Activated CD4-positive, alpha-beta T cell treated with anti-CD3 and anti-CD28 coated beads, Interleukin-10, Interleukin-2, amounts not matched to agents 100 ng/mL and 50 ng/mL, durations not matched to agents 16 hours and 8 hours (primary cell): Measurements from ENCODE around the gene NWD2.

Experiments
- DNase-seq: peaks from one replicate; pipeline ENCODE4 v3.0.0-alpha.2; 2020

Gene NWD2

GRCh38 chr4:37443137-37443536 lies 198.6 kb downstream of the NWD2 start:
- no peak for DNase-seq

- no peak for DNase-seq
Observed at GRCh38 chr4:37445023-37445422, 200.5 kb downstream of the NWD2 start.

GRCh38 chr4:37446016-37446415 lies 201.5 kb downstream of the NWD2 start:
- DNase-seq = no peak

DNA sequence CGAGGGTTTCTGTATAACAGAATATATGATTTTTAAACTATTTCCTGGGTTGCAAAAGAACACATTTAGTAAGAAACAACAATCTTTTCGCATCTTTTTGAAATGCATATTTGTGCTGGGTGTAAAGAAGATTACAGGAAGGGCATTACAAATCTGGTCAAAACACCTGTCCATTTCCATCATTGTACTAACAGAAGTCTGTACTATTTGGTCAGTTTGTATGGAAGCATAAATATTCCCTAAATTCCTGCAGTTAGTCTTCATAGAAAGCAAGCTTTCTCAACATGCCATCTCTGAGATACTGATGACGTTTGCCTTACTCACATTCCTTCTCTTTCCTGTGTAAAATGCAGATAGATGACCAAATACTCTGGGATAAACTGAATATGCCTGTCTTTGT lies 203.3 kb downstream of the NWD2 start:
- DNase-seq = no peak

DNA sequence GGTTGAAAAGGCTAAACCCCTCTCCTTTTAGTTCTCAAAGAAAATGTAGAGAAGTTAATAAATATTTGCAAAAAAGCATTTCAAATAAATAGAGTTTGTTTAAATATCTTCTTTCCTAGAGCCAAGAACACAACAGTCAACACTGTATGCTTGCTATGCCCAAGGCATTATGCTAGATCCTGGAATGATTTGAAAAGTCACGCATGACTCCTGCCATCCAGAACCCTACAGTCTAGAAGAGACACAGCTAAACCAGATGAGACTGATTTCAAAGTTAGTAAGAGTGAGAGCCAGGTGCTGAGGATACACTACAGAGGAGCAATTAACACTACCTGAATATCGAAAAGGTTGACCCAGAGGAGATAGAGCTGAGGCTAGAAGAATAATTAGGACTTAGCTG lies 205.8 kb downstream of the NWD2 start:
- DNase-seq = no peak

- no peak for DNase-seq
Observed at GRCh38 chr4:37450911-37451310, 206.4 kb downstream of the NWD2 start.

- DNase-seq = no peak
Observed at GRCh38 chr4:37451656-37452055, 207.1 kb downstream of the NWD2 start.

DNA sequence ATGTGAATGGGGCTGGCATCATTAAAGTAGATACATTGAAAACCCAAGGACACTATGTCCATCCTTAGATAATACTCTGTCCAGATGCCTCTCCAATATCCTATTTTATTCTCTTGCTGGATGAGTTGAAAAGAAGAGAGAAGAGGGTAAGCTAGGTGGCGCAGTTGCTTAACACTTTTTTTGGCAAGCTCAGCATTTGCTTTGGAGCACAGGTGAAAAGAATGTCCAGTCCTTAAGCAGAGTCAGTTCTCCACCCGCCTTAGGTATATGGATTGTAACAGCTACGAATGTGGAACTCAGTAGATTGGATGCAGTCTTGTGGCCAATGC lies 208.4 kb downstream of the NWD2 start:
- peak; percentile 64 for DNase-seq

- peak; percentile 51 for DNase-seq
Observed at GRCh38 chr4:37453281-37453998, 208.9 kb downstream of the NWD2 start.

DNA sequence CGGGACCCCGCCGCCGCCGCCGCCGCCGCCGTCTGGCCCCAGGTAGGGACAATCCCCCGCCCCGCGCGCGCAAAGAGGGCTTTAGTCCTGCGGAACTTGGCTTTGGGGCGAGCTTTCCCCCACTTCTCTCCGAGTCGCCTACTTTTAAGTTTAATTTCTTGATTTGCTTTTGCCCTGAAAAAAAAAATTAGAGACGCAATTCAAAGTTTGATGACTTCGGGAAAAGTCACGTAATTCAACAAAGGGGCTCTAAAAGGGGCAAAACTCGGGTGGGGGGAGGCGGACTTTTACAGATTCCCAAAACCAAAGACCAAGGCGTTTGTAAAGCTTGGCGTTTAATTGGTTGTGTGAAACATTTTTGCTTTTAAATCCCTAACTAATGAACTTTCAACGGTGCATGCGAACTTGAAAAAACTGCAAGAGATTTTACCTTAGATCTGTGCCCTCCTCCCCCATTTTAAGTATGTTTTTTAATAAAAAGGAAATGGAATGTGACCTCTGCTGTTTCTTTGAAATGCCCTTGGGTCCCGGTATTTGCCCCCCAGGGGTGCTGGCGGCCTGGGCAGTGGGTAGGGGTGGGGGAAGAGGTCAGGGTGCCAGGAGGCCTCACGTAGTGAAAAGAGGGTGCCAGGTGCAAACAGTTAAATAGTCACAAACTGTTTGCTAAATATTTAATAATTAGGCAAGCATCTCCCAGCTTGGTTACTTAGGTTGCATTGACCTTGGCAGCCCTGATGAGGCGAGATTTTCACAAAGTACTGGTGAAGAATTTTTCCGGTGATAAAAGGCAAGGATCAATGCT lies 209.7 kb downstream of the NWD2 start:
- no peak for DNase-seq

GRCh38 chr4:37455301-37456131 lies 211.0 kb downstream of the NWD2 start:
- no peak for DNase-seq

GRCh38 chr4:37461801-37462200 lies 217.3 kb downstream of the NWD2 start:
- DNase-seq = no peak

GRCh38 chr4:37463033-37463856 lies 218.7 kb downstream of the NWD2 start:
- DNase-seq = no peak

GRCh38 chr4:37464373-37465128 lies 220.0 kb downstream of the NWD2 start:
- no peak for DNase-seq

GRCh38 chr4:37465296-37465695 lies 220.8 kb downstream of the NWD2 start:
- DNase-seq = no peak

GRCh38 chr4:37465845-37466244 lies 221.3 kb downstream of the NWD2 start:
- no peak for DNase-seq

GRCh38 chr4:37467223-37467622 lies 222.7 kb downstream of the NWD2 start:
- no peak for DNase-seq

GRCh38 chr4:37467824-37468223 lies 223.3 kb downstream of the NWD2 start:
- DNase-seq = no peak

GRCh38 chr4:37469286-37469685 lies 224.7 kb downstream of the NWD2 start:
- DNase-seq = no peak

DNA sequence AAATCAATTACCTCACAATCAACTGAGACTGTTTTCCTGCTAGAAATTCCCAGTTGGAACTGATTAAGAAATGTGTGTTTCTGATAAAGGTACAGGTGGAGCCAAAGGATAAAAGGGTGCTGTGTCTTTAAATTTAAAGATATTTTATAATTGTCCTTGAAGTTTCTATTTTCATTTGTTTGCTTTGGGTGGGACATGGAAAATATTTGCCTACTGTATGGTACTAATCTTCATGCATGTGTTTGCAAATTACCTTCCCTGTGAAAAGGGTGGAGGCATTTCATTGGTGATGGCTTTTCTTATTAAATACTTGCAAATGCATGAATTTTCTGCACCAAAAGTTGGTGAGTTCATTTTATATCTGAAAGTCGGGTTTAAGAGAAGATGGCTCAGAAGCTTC lies 225.7 kb downstream of the NWD2 start:
- no peak for DNase-seq

DNA sequence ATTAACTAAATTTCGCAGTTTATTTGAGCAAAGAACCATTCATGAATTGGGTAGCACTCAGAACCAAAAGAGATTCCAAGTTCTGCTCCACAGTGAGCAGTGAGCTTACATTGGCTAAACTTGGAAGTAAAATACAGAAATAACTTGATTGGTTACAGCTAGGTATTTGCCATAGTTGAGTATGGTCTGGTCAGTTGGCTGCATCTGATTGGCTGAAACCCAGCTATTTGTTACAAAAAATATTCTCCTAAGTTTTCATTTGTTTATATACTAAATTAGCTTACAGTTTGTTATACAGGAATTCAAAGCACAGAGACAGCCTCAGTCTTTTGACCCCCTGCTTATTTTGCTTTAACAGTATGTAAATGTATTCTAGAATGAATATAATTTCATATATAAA lies 226.6 kb downstream of the NWD2 start:
- DNase-seq = no peak

- no peak for DNase-seq
Observed at GRCh38 chr4:37471971-37472370, 227.4 kb downstream of the NWD2 start.
